Adrenal gland (tissue), 12 donors: Measurements from ENCODE around the gene KRTAP10-7. TPM values are rescaled to one million over a fixed set of nuclear protein-coding genes. Genes with fewer than 3 reads are reported as not detected.

Experiments used
- DNase-seq, 7 donors: peaks; one replicate each; pipeline ENCODE4 v3.0.0-alpha.2; 2019 to 2020
- H3K27ac ChIP-seq, 5 donors: fragments of 200-600 bp; sonication (generic) in 4 of 5; 1 replicate in 3 of 5; 2 replicates in 2 of 5; pipeline versions ENCODE4 v1.5.1 to v1.8.0; 2016 to 2020; ENCODE audit warnings: mild to moderate bottlenecking in 1 of 5
- H3K27me3 ChIP-seq: fragments of 200-600 bp; 2 replicates; pipeline ENCODE4 v1.8.0; 2021
- H3K36me3 ChIP-seq, 2 donors: fragments of 200-600 bp; replicated peaks in 1 of 2; 1 replicate in 1 of 2; 2 replicates in 1 of 2; pipeline versions ENCODE4 v1.5.1 to v1.8.0; 2018 to 2022
- H3K4me1 ChIP-seq, 2 donors: fragments of 200-600 bp; replicated peaks in 1 of 2; 1 replicate in 1 of 2; 2 replicates in 1 of 2; pipeline versions ENCODE4 v1.5.1 to v1.8.0; 2018 to 2021
- H3K4me3 ChIP-seq, 4 donors: fragments of 200-600 bp; sonication (generic) in 3 of 4; one replicate each; pipeline ENCODE4 v1.5.1; 2016 to 2018
- H3K9me3 ChIP-seq, 3 donors: fragments of 200-600 bp; sonication (generic) in 1 of 3; replicated peaks in 1 of 3; 1 replicate in 2 of 3; 2 replicates in 1 of 3; pipeline versions ENCODE4 v1.5.1 to v1.8.0; 2016 to 2021
- CTCF ChIP-seq, 6 experiments: fragments of 450-650 bp in 4 of 6; fragments of 200-600 bp in 2 of 6; sonication (generic) in 1 of 6; IDR thresholded peaks; 1 replicate in 5 of 6; 2 replicates in 1 of 6; pipeline versions ENCODE4 v1.5.1 to v1.8.0; 2016 to 2021; ENCODE audit warnings: antibody characterized with exemption in 6 of 6, mild to moderate bottlenecking in 2 of 6, moderate library complexity in 1 of 6
- POLR2A ChIP-seq, 2 donors: fragments of 450-650 bp; IDR thresholded peaks; one replicate each; pipeline ENCODE4 v1.6.1; 2017; ENCODE audit warnings: antibody characterized with exemption in 2 of 2, mild to moderate bottlenecking in 2 of 2, moderate library complexity in 1 of 2
- WGBS, 4 donors: extraction: QIAGEN DNeasy Blood & Tissue Kit in 2 of 4; methylation state at CpG; one replicate each; pipeline versions ENCODE4 v1.1.5 to v1.1.7; 2013 to 2017; 5-methylcytosine and 5-hydroxymethylcytosine counted together
- intact Hi-C, 2 donors: fragments of 100-400 bp; cut with DNase I; formaldehyde crosslinking; loops; one replicate each; pipeline versions ENCODE4 v1.14.1 to v1.15.0; 2022 to 2023
- polyA plus RNA-seq, 3 donors: library from polyadenylated mRNA; stranded (reverse); fragments of 200-250 nt in 2 of 3; fragments of 350-450 nt in 1 of 3; fragmentation: Illumina TruSeq in 1 of 3; extraction: RNeasy Lipid Tissue Mini Kit (QIAGEN cat#74804) in 1 of 3; gene quantifications; one replicate each; pipeline ENCODE4 v1.2.3, GENCODE V29; 2013 to 2014
- total RNA-seq, 9 donors: library from RNA; depleted of rRNA in 4 of 9; stranded (reverse); fragments of >200 nt in 4 of 9; fragments of 120-200 nt in 1 of 9; fragmentation: NEBNext Ultra II Directional in 1 of 9; extraction: Animal tissue kit (Norgen Biotek cat#: 25700) in 1 of 9; gene quantifications; one replicate each; pipeline versions ENCODE4 v1.1.0 to v1.2.4, GENCODE V29; 2013 to 2023
- donor health status: healthy with polysubstance abuse.
- donor health status: Bipolar disorder and iron deficiency.
- donor health status: DM: yes; HTN: yes; CAD: no.
- donor health status: DM: no; HTN: no; CAD: no.
- donor health status: DM: no; HTN: no; CAD: no.
- donor health status: DM: yes; HTN: yes; CAD: no.

KRTAP10-7 gene
- total and polyA plus RNA-seq, 12 donors = not detected

DNA sequence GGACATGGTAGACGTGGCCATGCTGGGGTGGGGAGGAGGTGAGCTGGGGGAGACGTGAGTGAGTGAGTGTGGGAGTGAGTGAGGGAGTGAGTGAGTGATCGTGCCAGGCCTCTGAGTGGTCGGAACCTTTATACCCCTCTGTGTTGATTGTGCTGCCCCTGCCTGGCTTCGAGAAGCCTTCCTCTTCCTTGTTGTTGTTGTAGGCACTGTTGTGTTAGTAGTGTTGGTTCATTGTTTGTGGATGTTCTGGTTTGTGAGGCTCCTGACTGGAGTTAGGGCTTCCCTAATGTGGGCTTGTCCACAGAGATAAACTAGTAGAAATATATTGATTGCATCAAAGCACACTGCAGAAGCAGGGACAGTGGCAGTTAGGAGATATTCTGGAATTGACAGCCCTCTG is 41.7 kb upstream of the KRTAP10-7 start, which contains the start of gene KRTAP10-3:
Gene KRTAP10-3, minus strand, starts transcription at position 101 of the 400 bp plus-strand sequence. Its CDS starts 80 bp downstream, at position 21.
- DNase-seq = no peak
- Histone ChIP-seq H3K36me3 (no peaks in the 10 kb centered on the region), H3K4me1 (no peaks in the 10 kb centered on the region), H3K4me3 (no peak within 1 kb of the TSS), H3K27me3 (peaks cover 8% of the 10 kb centered on the region), H3K27ac (no peak within 1 kb of the TSS), H3K9me3 (no peaks in the 10 kb centered on the region)
- TF ChIP-seq CTCF (IDR thresholded peaks at IDR 0.05) (no peak), POLR2A (IDR thresholded peaks at IDR 0.05) (no peak)
- intact Hi-C loops = loop anchor here in 1 of 2 donors (10.0 kb wide), 1 partner anchor 196 kb away; no protein-coding TSS in a partner anchor
- 48 to 60% (median 59%) methylated on average over 5 of the region's 5 CpGs for WGBS, 4 donors

DNA sequence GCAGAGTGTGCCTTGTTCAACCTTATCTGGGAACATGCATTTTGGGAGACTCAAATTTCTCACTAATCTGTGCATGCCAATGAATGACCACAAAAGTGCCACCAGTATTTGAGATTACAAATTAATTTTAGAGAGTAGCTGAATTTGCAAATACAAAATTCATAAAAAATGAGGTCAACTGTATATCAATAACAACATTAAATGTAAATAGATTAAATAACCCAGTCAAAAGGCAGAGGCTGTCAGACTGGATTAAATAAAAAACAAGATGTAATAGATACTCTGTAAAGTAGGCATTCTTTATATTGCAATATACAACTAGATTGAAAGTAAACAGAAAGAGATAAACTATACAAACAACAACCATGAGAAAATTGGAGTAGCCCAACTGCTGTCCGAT is 36.3 kb upstream of the KRTAP10-7 start:
- DNase-seq = no peak
- intact Hi-C loops = no loop called here
- Histone ChIP-seq H3K27ac (no peak overlapping the region), H3K36me3 (no peaks in the 10 kb centered on the region), H3K9me3 (no peaks in the 10 kb centered on the region), H3K4me3 (no peak overlapping the region), H3K4me1 (no peaks in the 10 kb centered on the region), H3K27me3 (no peaks in the 10 kb centered on the region)
- 84 to 98% (median 88%) methylated on average over 1 of the region's 1 CpG for WGBS, 4 donors
- TF ChIP-seq CTCF (IDR thresholded peaks at IDR 0.05) (no peak), POLR2A (IDR thresholded peaks at IDR 0.05) (no peak)

DNA sequence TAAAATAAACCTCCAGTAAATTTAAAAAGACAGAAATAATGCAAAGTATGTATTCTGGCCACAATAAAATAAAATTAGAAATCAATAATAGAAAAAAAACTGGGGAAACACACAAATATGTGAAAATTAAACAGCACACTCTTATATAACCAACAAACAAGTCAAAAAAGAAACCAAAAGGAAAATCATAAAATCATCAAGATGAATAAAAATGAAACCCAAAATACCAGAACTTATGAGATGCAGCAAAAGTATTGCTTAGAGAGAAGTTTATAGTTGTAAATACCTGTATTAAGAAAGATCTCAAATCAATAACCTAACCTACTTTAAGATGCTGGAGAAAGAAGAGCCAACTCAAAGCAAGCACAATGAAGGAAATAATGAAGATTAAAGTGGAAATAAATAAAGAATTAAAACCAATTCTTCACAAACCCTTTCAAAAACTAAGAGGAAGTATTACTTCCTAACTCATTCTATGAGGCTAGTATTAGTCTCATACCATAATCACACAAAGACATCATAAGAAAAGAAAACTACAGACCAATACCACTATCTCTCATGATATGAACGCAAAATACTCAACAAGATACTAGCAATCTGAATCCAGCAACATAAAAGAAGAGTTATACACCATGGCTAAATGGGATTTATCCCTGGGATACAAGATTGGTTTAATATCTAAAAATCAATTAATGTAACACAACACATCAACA is 35.4 kb upstream of the KRTAP10-7 start:
- no peak for DNase-seq
- Histone ChIP-seq H3K4me3 (no peak overlapping the region), H3K9me3 (no peaks in the 10 kb centered on the region), H3K4me1 (no peaks in the 10 kb centered on the region), H3K27me3 (no peaks in the 10 kb centered on the region), H3K27ac (no peak overlapping the region), H3K36me3 (no peaks in the 10 kb centered on the region)
- 0 to 45% (median 18%) methylated on average over 1 of the region's 1 CpG for WGBS, 4 donors
- TF ChIP-seq CTCF (IDR thresholded peaks at IDR 0.05) (no peak), POLR2A (IDR thresholded peaks at IDR 0.05) (no peak)
- intact Hi-C loops = no loop called here

- WGBS, 4 donors = 67 to 84% (median 78%) methylated on average over 1 of the region's 1 CpG
- intact Hi-C loops = no loop called here
Observed at GRCh38 chr21:44566403-44566802, 34.0 kb upstream of the KRTAP10-7 start.

More at GRCh38 chr21:44566403-44566802, 34.0 kb upstream of the KRTAP10-7 start:
- Histone ChIP-seq H3K36me3 (no peaks in the 10 kb centered on the region), H3K27ac (no peak overlapping the region), H3K4me3 (no peak overlapping the region), H3K27me3 (no peaks in the 10 kb centered on the region), H3K9me3 (no peaks in the 10 kb centered on the region), H3K4me1 (no peaks in the 10 kb centered on the region)
- no peak for DNase-seq
- TF ChIP-seq POLR2A (IDR thresholded peaks at IDR 0.05) (no peak), CTCF (IDR thresholded peaks at IDR 0.05) (no peak)
